Measurements from ENCODE around the gene PPM1B.

- TF ChIP-seq CTCF (IDR thresholded peaks at IDR 0.05), result no peak
- no peak for TF ChIP-seq EP300 (IDR thresholded peaks at IDR 0.05)
Observed at GRCh38 chr2:44163777-44164176, 4.9 kb upstream of the PPM1B start.
